ENCODE data around the gene MSI2. TPM values are rescaled to one million over a fixed set of nuclear protein-coding genes. Genes with fewer than 3 reads are reported as not detected.

MSI2 gene
- total and polyA plus RNA-seq, 2 donors (not counting 1 experiment from before 2014, with no cell fraction given) = 16.1 to 196 TPM

- no peak for DNase-seq
- ATAC-seq (ENCODE audit: low read depth) = no peak
- no peak for TF ChIP-seq CTCF (IDR thresholded peaks at IDR 0.05)
- TF ChIP-seq EZH2 (IDR thresholded peaks at IDR 0.05; ENCODE audit: borderline replicate concordance, insufficient read depth, low read depth, low read length, poor library complexity, severe bottlenecking) = no peak
- Histone ChIP-seq H2AFZ (ENCODE audit: insufficient read depth, low read depth, low read length, poor library complexity, severe bottlenecking) (no peak overlapping the region), H3K36me3 (replicated peaks in 1 of 2; ENCODE audit: control extremely low read depth in 1 of 2, control insufficient read depth in 1 of 2, extremely low read depth in 1 of 2, insufficient read depth in 2 of 2, low read length in 1 of 2) (no peaks in the 10 kb centered on the region), H3K9ac (ENCODE audit: low read length) (no peak overlapping the region), H3K79me2 (ENCODE audit: control insufficient read depth, insufficient read depth, low read length) (peaks cover 66% of the 10 kb centered on the region), H3K4me1 (ENCODE audit: control insufficient read depth in 2 of 2, insufficient read depth in 2 of 2, low read length in 2 of 2) (peaks cover 10 to 12% of the 10 kb centered on the region in 2 donors), H3K27me3 (replicated peaks in 1 of 4; ENCODE audit: control extremely low read depth in 1 of 4, control insufficient read depth in 3 of 4, insufficient read depth in 4 of 4, low read length in 3 of 4) (no peaks in the 10 kb centered on the region), H3K9me3 (ENCODE audit: control extremely low read depth in 1 of 3, control insufficient read depth in 2 of 3, insufficient read depth in 1 of 3, low read length in 2 of 3) (no peaks in the 10 kb centered on the region), H3K27ac (ENCODE audit: low read length in 2 of 2) (no peak overlapping the region), H3K4me3 (ENCODE audit: control extremely low read depth in 1 of 5, extremely low read depth in 1 of 5, insufficient read depth in 1 of 5, low read depth in 2 of 5, low read length in 4 of 5) (no peak overlapping the region), H3K4me2 (replicated peaks; ENCODE audit: low read depth, low read length, poor library complexity, severe bottlenecking) (no peak overlapping the region), H4K20me1 (ENCODE audit: control insufficient read depth, insufficient read depth, low read length, poor library complexity, severe bottlenecking) (peaks cover 55% of the 10 kb centered on the region)
- POLR2A ChIA-PET = no interaction called here
- Mint-ChIP-seq H3K27ac (no peak overlapping the region), H3K9me3 (ENCODE audit: insufficient read depth) (no peaks in the 10 kb centered on the region), H3K27me3 (no peaks in the 10 kb centered on the region), H3K4me1 (peaks cover 36% of the 10 kb centered on the region), H3K4me3 (no peak overlapping the region)
- WGBS (ENCODE audit: insufficient coverage) = 5% methylated on average over 3 of the region's 5 CpGs
- CTCF ChIA-PET = interaction anchor here (1.8 kb wide), 1 partner anchor 182 kb away, joined by 10 read pairs; no protein-coding TSS in a partner anchor
- intact Hi-C loops (cut with micrococcal nuclease) = loop anchor here (2.0 kb wide), 1 partner anchor 16 kb away; no protein-coding TSS in a partner anchor
These were observed 168.5 kb downstream of the MSI2 start for GRCh38 chr17:57424777-57425188.

GRCh38 chr17:57425431-57425830, 169.1 kb downstream of the MSI2 start:
- Histone ChIP-seq H3K9ac (ENCODE audit: low read length) (no peak overlapping the region), H3K27ac (ENCODE audit: low read length in 2 of 2) (no peak overlapping the region), H3K27me3 (replicated peaks in 1 of 4; ENCODE audit: control extremely low read depth in 1 of 4, control insufficient read depth in 3 of 4, insufficient read depth in 4 of 4, low read length in 3 of 4) (no peaks in the 10 kb centered on the region), H3K9me3 (ENCODE audit: control extremely low read depth in 1 of 3, control insufficient read depth in 2 of 3, insufficient read depth in 1 of 3, low read length in 2 of 3) (no peaks in the 10 kb centered on the region), H3K79me2 (ENCODE audit: control insufficient read depth, insufficient read depth, low read length) (peaks cover 66% of the 10 kb centered on the region), H4K20me1 (ENCODE audit: control insufficient read depth, insufficient read depth, low read length, poor library complexity, severe bottlenecking) (peaks cover 48% of the 10 kb centered on the region), H2AFZ (ENCODE audit: insufficient read depth, low read depth, low read length, poor library complexity, severe bottlenecking) (no peak overlapping the region), H3K36me3 (replicated peaks in 1 of 2; ENCODE audit: control extremely low read depth in 1 of 2, control insufficient read depth in 1 of 2, extremely low read depth in 1 of 2, insufficient read depth in 2 of 2, low read length in 1 of 2) (no peaks in the 10 kb centered on the region), H3K4me1 (ENCODE audit: control insufficient read depth in 2 of 2, insufficient read depth in 2 of 2, low read length in 2 of 2) (peaks cover 10 to 12% of the 10 kb centered on the region in 2 donors), H3K4me2 (replicated peaks; ENCODE audit: low read depth, low read length, poor library complexity, severe bottlenecking) (no peak overlapping the region), H3K4me3 (ENCODE audit: control extremely low read depth in 1 of 5, extremely low read depth in 1 of 5, insufficient read depth in 1 of 5, low read depth in 2 of 5, low read length in 4 of 5) (no peak overlapping the region)
- POLR2A ChIA-PET = no interaction called here
- CTCF ChIA-PET = no interaction called here
- H3K27me3 Mint-ChIP-seq = no peaks in the 10 kb centered on the region
- ATAC-seq (ENCODE audit: low read depth) (no peak), DNase-seq (no peak)
- intact Hi-C loops (cut with micrococcal nuclease) = loop anchor here (2.0 kb wide), 1 partner anchor 17 kb away; no protein-coding TSS in a partner anchor
- 100% methylated on average over 1 of the region's 5 CpGs for WGBS (ENCODE audit: insufficient coverage)
- H3K4me1 Mint-ChIP-seq = peaks cover 37% of the 10 kb centered on the region
- H3K9me3 Mint-ChIP-seq (ENCODE audit: insufficient read depth) = no peaks in the 10 kb centered on the region
- no peak overlapping the region for H3K4me3 Mint-ChIP-seq
- TF ChIP-seq EZH2 (IDR thresholded peaks at IDR 0.05; ENCODE audit: borderline replicate concordance, insufficient read depth, low read depth, low read length, poor library complexity, severe bottlenecking) (no peak), CTCF (IDR thresholded peaks at IDR 0.05) (no peak)
- no peak overlapping the region for H3K27ac Mint-ChIP-seq

All from B cell (primary cell).